ENCODE results near the gene SNW1.
"Not testable (repeated sequence)": the region's sequence is repeated elsewhere in the genome, so short reads cannot be mapped to it uniquely, and the experiment has no call there.

The SNW1 gene

GRCh38 chr14:77782202-77782601 lies 21.2 kb upstream of the SNW1 start:
- Histone ChIP-seq H2AFZ (ENCODE audit: low read length) (no peak overlapping the region), H3F3A (ENCODE audit: low read depth) (no peaks in the 10 kb centered on the region), H3K36me3 (ENCODE audit: insufficient read depth, low read length) (no peaks in the 10 kb centered on the region), H3K9ac (ENCODE audit: low read depth, low read length, poor library complexity, severe bottlenecking) (no peak overlapping the region), H3K4me3 (ENCODE audit: low read length, poor library complexity, severe bottlenecking) (no peak overlapping the region), H3K27me3 (ENCODE audit: insufficient read depth, low read length, poor library complexity, severe bottlenecking) (no peaks in the 10 kb centered on the region), H4K20me1 (ENCODE audit: insufficient read depth, low read length, poor library complexity, severe bottlenecking) (no peaks in the 10 kb centered on the region), H3K9me3 (ENCODE audit: insufficient read depth, low read depth, low read length) (no peaks in the 10 kb centered on the region), H3K4me1 (ENCODE audit: insufficient read depth, low read length, poor library complexity, severe bottlenecking) (no peaks in the 10 kb centered on the region), H3K9me2 (replicated peaks; ENCODE audit: low read depth, low read length) (no peaks in the 10 kb centered on the region), H3K4me2 (ENCODE audit: low read depth, low read length, poor library complexity, severe bottlenecking) (no peak overlapping the region), H3K79me2 (ENCODE audit: insufficient read depth, low read length) (no peaks in the 10 kb centered on the region)
- TF ChIP-seq CTCF (conservative IDR thresholded peaks at IDR 0.05; ENCODE audit: low read length) (no peak), EZH2phosphoT487 (IDR thresholded peaks at IDR 0.05; ENCODE audit: borderline replicate concordance) (no peak)

DNA sequence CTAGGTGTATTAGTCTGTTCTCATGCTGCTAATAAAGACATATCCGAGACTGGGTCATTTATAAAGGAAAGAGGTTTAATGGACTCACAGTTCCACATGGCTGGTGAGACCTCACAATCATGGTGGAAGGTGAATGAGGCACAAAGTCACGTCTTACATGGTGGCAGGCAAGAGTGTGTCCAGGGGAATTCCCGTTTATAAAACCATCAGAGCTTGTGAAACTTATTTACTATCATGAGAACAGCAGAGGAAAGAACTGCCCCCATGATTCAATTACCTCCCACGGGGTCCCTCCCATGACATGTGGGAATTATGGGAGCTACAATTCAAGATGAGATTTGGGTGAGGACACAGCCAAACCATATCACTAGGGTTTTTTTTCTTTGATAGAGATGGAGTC lies 13.0 kb upstream of the SNW1 start:
- H3K36me3 ChIP-seq (ENCODE audit: insufficient read depth, low read length); H3K9ac ChIP-seq (ENCODE audit: low read depth, low read length, poor library complexity, severe bottlenecking); H3K9me2 ChIP-seq (replicated peaks; ENCODE audit: low read depth, low read length); H3K9me3 ChIP-seq (ENCODE audit: insufficient read depth, low read depth, low read length); H3K4me1 ChIP-seq (ENCODE audit: insufficient read depth, low read length, poor library complexity, severe bottlenecking); H3K4me3 ChIP-seq (ENCODE audit: low read length, poor library complexity, severe bottlenecking); H4K20me1 ChIP-seq (ENCODE audit: insufficient read depth, low read length, poor library complexity, severe bottlenecking); H3F3A ChIP-seq (ENCODE audit: low read depth); H3K4me2 ChIP-seq (ENCODE audit: low read depth, low read length, poor library complexity, severe bottlenecking); H2AFZ ChIP-seq (ENCODE audit: low read length); H3K79me2 ChIP-seq (ENCODE audit: insufficient read depth, low read length); H3K27me3 ChIP-seq (ENCODE audit: insufficient read depth, low read length, poor library complexity, severe bottlenecking): not testable (repeated sequence)

GRCh38 chr14:77768442-77769069 lies 7.6 kb upstream of the SNW1 start:
- H3K79me2 ChIP-seq (ENCODE audit: insufficient read depth, low read length); H2AFZ ChIP-seq (ENCODE audit: low read length); H3K4me3 ChIP-seq (ENCODE audit: low read length, poor library complexity, severe bottlenecking); H3K36me3 ChIP-seq (ENCODE audit: insufficient read depth, low read length); H3K4me2 ChIP-seq (ENCODE audit: low read depth, low read length, poor library complexity, severe bottlenecking); H3K9ac ChIP-seq (ENCODE audit: low read depth, low read length, poor library complexity, severe bottlenecking); H3K9me3 ChIP-seq (ENCODE audit: insufficient read depth, low read depth, low read length); H3K9me2 ChIP-seq (replicated peaks; ENCODE audit: low read depth, low read length); H3F3A ChIP-seq (ENCODE audit: low read depth); H3K4me1 ChIP-seq (ENCODE audit: insufficient read depth, low read length, poor library complexity, severe bottlenecking); H4K20me1 ChIP-seq (ENCODE audit: insufficient read depth, low read length, poor library complexity, severe bottlenecking); H3K27me3 ChIP-seq (ENCODE audit: insufficient read depth, low read length, poor library complexity, severe bottlenecking): not testable (repeated sequence)

- Histone ChIP-seq H3K4me2 (ENCODE audit: low read depth, low read length, poor library complexity, severe bottlenecking) (no peak overlapping the region), H4K20me1 (ENCODE audit: insufficient read depth, low read length, poor library complexity, severe bottlenecking) (peaks cover 16% of the 10 kb centered on the region), H3K27me3 (ENCODE audit: insufficient read depth, low read length, poor library complexity, severe bottlenecking) (no peaks in the 10 kb centered on the region), H3K4me1 (ENCODE audit: insufficient read depth, low read length, poor library complexity, severe bottlenecking) (peaks cover 20% of the 10 kb centered on the region), H3F3A (ENCODE audit: low read depth) (no peaks in the 10 kb centered on the region), H3K36me3 (ENCODE audit: insufficient read depth, low read length) (no peaks in the 10 kb centered on the region), H2AFZ (ENCODE audit: low read length) (no peak overlapping the region), H3K9me2 (replicated peaks; ENCODE audit: low read depth, low read length) (no peaks in the 10 kb centered on the region), H3K4me3 (ENCODE audit: low read length, poor library complexity, severe bottlenecking) (no peak overlapping the region), H3K9ac (ENCODE audit: low read depth, low read length, poor library complexity, severe bottlenecking) (no peak overlapping the region), H3K9me3 (ENCODE audit: insufficient read depth, low read depth, low read length) (no peaks in the 10 kb centered on the region), H3K79me2 (ENCODE audit: insufficient read depth, low read length) (peaks cover 18% of the 10 kb centered on the region)
- TF ChIP-seq EZH2phosphoT487 (IDR thresholded peaks at IDR 0.05; ENCODE audit: borderline replicate concordance) (no peak), CTCF (conservative IDR thresholded peaks at IDR 0.05; ENCODE audit: low read length) (no peak)
These were observed 3.0 kb upstream of the SNW1 start for GRCh38 chr14:77763978-77764377.
